WTC11 (cell line): ENCODE results near the gene PRRG1. TPM values are rescaled to one million over a fixed set of nuclear protein-coding genes. Genes with fewer than 3 reads are reported as not detected.

Source experiments
- ATAC-seq: fragments of 200-7000 bp; cut with Tn5 transposase; 2 replicates; pipeline ENCODE4 v1.10.0; 2021; ENCODE audit warnings: mild to moderate bottlenecking, moderate library complexity
- CTCF ChIA-PET: fragments of 300-600 bp; sonication (Branson Sonifier 250); formaldehyde crosslinking; loops from one replicate; lab custom pipeline; 2021; ENCODE audit warnings: antibody characterized with exemption; lab: Charles Lee
- POLR2A ChIA-PET: fragments of 350-600 bp; sonication (Branson Sonifier 250); formaldehyde crosslinking; loops from one replicate; lab custom pipeline; 2021; ENCODE audit warnings: antibody characterized with exemption; lab: Charles Lee
- DNase-seq: peaks from one replicate; pipeline ENCODE4 v3.0.0; 2021; ENCODE audit warnings: low spot score
- H3K27ac Mint-ChIP-seq: 2 replicates; pipeline ENCODE4 v1.8.0; 2021; ENCODE audit warnings: mixed read lengths
- H3K27me3 Mint-ChIP-seq: 2 replicates; pipeline ENCODE4 v1.8.0; 2021; ENCODE audit warnings: low read depth, mild to moderate bottlenecking, moderate library complexity, mixed read lengths
- H3K36me3 Mint-ChIP-seq: 2 replicates; pipeline ENCODE4 v1.8.0; 2021; ENCODE audit warnings: mixed read lengths
- H3K4me1 Mint-ChIP-seq: 2 replicates; pipeline ENCODE4 v1.8.0; 2022; ENCODE audit warnings: mixed read lengths
- H3K4me3 Mint-ChIP-seq: 2 replicates; pipeline ENCODE4 v1.8.0; 2021; ENCODE audit warnings: mild to moderate bottlenecking, moderate library complexity, mixed read lengths
- H3K9me3 Mint-ChIP-seq: 2 replicates; pipeline ENCODE4 v1.8.0; 2021; ENCODE audit warnings: mixed read lengths
- CBFB ChIP-seq: sonication (generic); formaldehyde crosslinking; IDR thresholded peaks from 2 replicates; pipeline ENCODE4 v1.8.1; 2022; ENCODE audit warnings: mild to moderate bottlenecking, low read depth, missing genetic modification reagents
- CREM ChIP-seq: sonication (generic); formaldehyde crosslinking; IDR thresholded peaks from 2 replicates; pipeline ENCODE4 v1.8.1; 2022; ENCODE audit warnings: mild to moderate bottlenecking, missing genetic modification reagents, moderate library complexity
- ETV6 ChIP-seq: sonication (generic); formaldehyde crosslinking; IDR thresholded peaks from 2 replicates; pipeline ENCODE4 v1.8.1; 2022; ENCODE audit warnings: mild to moderate bottlenecking, missing genetic modification reagents
- FOXJ3 ChIP-seq: sonication (generic); formaldehyde crosslinking; IDR thresholded peaks from 2 replicates; pipeline ENCODE4 v1.9.0; 2021; ENCODE audit warnings: missing genetic modification reagents, mild to moderate bottlenecking, borderline replicate concordance
- IRF2 ChIP-seq: sonication (generic); formaldehyde crosslinking; IDR thresholded peaks from 2 replicates; pipeline ENCODE4 v1.8.0; 2022; ENCODE audit warnings: low read depth, missing genetic modification reagents, borderline replicate concordance
- KAT7 ChIP-seq: sonication (generic); formaldehyde crosslinking; IDR thresholded peaks from 2 replicates; pipeline ENCODE4 v1.8.1; 2023; ENCODE audit warnings: missing genetic modification reagents, mild to moderate bottlenecking, borderline replicate concordance
- OVOL2 ChIP-seq: fragments of 250-450 bp; sonication (Bioruptor Pico); IDR thresholded peaks from 2 replicates; pipeline ENCODE4 v1.9.0; 2021; ENCODE audit warnings: mild to moderate bottlenecking, borderline replicate concordance
- TP53 ChIP-seq: sonication (generic); formaldehyde crosslinking; IDR thresholded peaks from 2 replicates; pipeline ENCODE4 v1.8.1; 2023; ENCODE audit warnings: mild to moderate bottlenecking, missing genetic modification reagents
- ZNF232 ChIP-seq: sonication (generic); formaldehyde crosslinking; IDR thresholded peaks from 2 replicates; pipeline ENCODE4 v1.8.0; 2022; ENCODE audit warnings: mild to moderate bottlenecking, missing genetic modification reagents
- ZNF263 ChIP-seq: sonication (generic); formaldehyde crosslinking; IDR thresholded peaks from 2 replicates; pipeline ENCODE4 v1.8.1; 2022; ENCODE audit warnings: low read depth, mild to moderate bottlenecking, moderate library complexity, missing genetic modification reagents
- ZNF317 ChIP-seq: sonication (generic); formaldehyde crosslinking; IDR thresholded peaks from 2 replicates; pipeline ENCODE4 v1.8.1; 2023; ENCODE audit warnings: low read depth, mild to moderate bottlenecking, moderate library complexity, missing genetic modification reagents, borderline replicate concordance
- ZNF671 ChIP-seq: fragments of 250-450 bp; sonication (Bioruptor Pico); IDR thresholded peaks from 2 replicates; pipeline ENCODE4 v1.8.0; 2021; ENCODE audit warnings: mild to moderate bottlenecking
- total RNA-seq: library from RNA; stranded (reverse); gene quantifications from 3 replicates; pipeline ENCODE4 v1.2.3, GENCODE V29; 2021
- TF ChIP-seq, protein P1 (sequence below): sonication (generic); formaldehyde crosslinking; IDR thresholded peaks from 2 replicates; pipeline ENCODE4 v1.8.1; 2023; ENCODE audit warnings: mild to moderate bottlenecking, missing genetic modification reagents, moderate library complexity
- TF ChIP-seq, protein P2 (sequence below): fragments of 250-450 bp; sonication (Bioruptor Pico); IDR thresholded peaks from 2 replicates; pipeline ENCODE4 v1.9.0; 2021; ENCODE audit warnings: mild to moderate bottlenecking
- TF ChIP-seq, protein P3 (sequence below): sonication (generic); formaldehyde crosslinking; IDR thresholded peaks from 2 replicates; pipeline ENCODE4 v1.8.1; 2022; ENCODE audit warnings: low read depth, mild to moderate bottlenecking, moderate library complexity, missing genetic modification reagents, borderline replicate concordance
- TF ChIP-seq, protein P4 (sequence below): fragments of 250-450 bp; sonication (Bioruptor Pico); IDR thresholded peaks from 2 replicates; pipeline ENCODE4 v1.9.0; 2021; ENCODE audit warnings: mild to moderate bottlenecking, borderline replicate concordance
- TF ChIP-seq, protein P5 (sequence below): fragments of 200-600 bp; IDR thresholded peaks from 2 replicates; pipeline ENCODE4 v1.8.0; 2022; ENCODE audit warnings: antibody characterized with exemption
- TF ChIP-seq, protein P6 (sequence below): fragments of 250-450 bp; sonication (Bioruptor Pico); IDR thresholded peaks from 2 replicates; pipeline ENCODE4 v1.9.0; 2021; ENCODE audit warnings: moderate library complexity, mild to moderate bottlenecking, inconsistent platforms, borderline replicate concordance
- TF ChIP-seq, protein P7 (sequence below): sonication (generic); formaldehyde crosslinking; IDR thresholded peaks from 2 replicates; pipeline ENCODE4 v1.8.0; 2023; ENCODE audit warnings: missing genetic modification reagents
- TF ChIP-seq, protein P8 (sequence below): sonication (generic); formaldehyde crosslinking; IDR thresholded peaks from 2 replicates; pipeline ENCODE4 v1.8.0; 2023; ENCODE audit warnings: mild to moderate bottlenecking, missing genetic modification reagents

Gene PRRG1
- total RNA-seq, 1 experiment from 2014 or later = 8.1 TPM

DNA sequence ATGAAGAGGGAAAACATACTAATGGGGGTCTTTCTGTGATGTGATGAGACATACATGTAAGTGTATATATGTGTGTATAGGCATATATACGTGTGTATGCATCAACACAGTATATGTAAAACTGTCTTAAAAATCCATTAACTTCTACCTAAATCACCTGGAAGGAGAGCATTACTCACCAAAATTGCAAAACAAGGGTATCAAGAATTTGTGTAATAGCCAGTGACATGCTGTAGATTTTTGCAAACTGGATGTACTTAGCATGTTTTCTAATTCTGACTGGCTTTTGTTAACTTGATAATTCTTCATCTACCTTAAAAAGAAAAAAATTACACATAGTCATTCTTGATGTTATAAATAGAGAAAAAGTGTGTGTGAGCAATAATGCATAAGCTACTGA is 104.7 kb downstream of the PRRG1 start:
- Mint-ChIP-seq H3K4me3 (no peak overlapping the region), H3K27me3 (no peaks in the 10 kb centered on the region), H3K27ac (no peak overlapping the region), H3K9me3 (peaks cover 4% of the 10 kb centered on the region; the same call in 1 of the 2 replicates), H3K36me3 (peaks cover 5% of the 10 kb centered on the region), H3K4me1 (peaks cover 33% of the 10 kb centered on the region)
- ATAC-seq = no peak
- POLR2A ChIA-PET = no interaction called here
- TF ChIP-seq OVOL2 (CRISPR knock-in tag) (no peak), ZNF671 (CRISPR knock-in tag) (no peak), TP53 (CRISPR knock-in tag) (no peak), CREM (CRISPR knock-in tag) (no peak), ZNF232 (CRISPR knock-in tag) (no peak), IRF2 (CRISPR knock-in tag) (no peak), ZNF317 (CRISPR knock-in tag) (no peak), CBFB (CRISPR knock-in tag) (no peak), KAT7 (CRISPR knock-in tag) (no peak), ZNF263 (no peak), ETV6 (no peak), FOXJ3 (CRISPR knock-in tag) (no peak)
- TF ChIP-seq, protein P1, sequence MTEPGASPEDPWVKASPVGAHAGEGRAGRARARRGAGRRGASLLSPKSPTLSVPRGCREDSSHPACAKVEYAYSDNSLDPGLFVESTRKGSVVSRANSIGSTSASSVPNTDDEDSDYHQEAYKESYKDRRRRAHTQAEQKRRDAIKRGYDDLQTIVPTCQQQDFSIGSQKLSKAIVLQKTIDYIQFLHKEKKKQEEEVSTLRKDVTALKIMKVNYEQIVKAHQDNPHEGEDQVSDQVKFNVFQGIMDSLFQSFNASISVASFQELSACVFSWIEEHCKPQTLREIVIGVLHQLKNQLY = no peak
- TF ChIP-seq, protein P2, sequence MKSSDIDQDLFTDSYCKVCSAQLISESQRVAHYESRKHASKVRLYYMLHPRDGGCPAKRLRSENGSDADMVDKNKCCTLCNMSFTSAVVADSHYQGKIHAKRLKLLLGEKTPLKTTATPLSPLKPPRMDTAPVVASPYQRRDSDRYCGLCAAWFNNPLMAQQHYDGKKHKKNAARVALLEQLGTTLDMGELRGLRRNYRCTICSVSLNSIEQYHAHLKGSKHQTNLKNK (CRISPR knock-in tag) = no peak
- TF ChIP-seq, protein P3, sequence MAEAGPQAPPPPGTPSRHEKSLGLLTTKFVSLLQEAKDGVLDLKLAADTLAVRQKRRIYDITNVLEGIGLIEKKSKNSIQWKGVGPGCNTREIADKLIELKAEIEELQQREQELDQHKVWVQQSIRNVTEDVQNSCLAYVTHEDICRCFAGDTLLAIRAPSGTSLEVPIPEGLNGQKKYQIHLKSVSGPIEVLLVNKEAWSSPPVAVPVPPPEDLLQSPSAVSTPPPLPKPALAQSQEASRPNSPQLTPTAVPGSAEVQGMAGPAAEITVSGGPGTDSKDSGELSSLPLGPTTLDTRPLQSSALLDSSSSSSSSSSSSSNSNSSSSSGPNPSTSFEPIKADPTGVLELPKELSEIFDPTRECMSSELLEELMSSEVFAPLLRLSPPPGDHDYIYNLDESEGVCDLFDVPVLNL (CRISPR knock-in tag) = no peak
- TF ChIP-seq, protein P4, sequence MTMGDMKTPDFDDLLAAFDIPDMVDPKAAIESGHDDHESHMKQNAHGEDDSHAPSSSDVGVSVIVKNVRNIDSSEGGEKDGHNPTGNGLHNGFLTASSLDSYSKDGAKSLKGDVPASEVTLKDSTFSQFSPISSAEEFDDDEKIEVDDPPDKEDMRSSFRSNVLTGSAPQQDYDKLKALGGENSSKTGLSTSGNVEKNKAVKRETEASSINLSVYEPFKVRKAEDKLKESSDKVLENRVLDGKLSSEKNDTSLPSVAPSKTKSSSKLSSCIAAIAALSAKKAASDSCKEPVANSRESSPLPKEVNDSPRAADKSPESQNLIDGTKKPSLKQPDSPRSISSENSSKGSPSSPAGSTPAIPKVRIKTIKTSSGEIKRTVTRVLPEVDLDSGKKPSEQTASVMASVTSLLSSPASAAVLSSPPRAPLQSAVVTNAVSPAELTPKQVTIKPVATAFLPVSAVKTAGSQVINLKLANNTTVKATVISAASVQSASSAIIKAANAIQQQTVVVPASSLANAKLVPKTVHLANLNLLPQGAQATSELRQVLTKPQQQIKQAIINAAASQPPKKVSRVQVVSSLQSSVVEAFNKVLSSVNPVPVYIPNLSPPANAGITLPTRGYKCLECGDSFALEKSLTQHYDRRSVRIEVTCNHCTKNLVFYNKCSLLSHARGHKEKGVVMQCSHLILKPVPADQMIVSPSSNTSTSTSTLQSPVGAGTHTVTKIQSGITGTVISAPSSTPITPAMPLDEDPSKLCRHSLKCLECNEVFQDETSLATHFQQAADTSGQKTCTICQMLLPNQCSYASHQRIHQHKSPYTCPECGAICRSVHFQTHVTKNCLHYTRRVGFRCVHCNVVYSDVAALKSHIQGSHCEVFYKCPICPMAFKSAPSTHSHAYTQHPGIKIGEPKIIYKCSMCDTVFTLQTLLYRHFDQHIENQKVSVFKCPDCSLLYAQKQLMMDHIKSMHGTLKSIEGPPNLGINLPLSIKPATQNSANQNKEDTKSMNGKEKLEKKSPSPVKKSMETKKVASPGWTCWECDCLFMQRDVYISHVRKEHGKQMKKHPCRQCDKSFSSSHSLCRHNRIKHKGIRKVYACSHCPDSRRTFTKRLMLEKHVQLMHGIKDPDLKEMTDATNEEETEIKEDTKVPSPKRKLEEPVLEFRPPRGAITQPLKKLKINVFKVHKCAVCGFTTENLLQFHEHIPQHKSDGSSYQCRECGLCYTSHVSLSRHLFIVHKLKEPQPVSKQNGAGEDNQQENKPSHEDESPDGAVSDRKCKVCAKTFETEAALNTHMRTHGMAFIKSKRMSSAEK = no peak
- TF ChIP-seq, protein P5, sequence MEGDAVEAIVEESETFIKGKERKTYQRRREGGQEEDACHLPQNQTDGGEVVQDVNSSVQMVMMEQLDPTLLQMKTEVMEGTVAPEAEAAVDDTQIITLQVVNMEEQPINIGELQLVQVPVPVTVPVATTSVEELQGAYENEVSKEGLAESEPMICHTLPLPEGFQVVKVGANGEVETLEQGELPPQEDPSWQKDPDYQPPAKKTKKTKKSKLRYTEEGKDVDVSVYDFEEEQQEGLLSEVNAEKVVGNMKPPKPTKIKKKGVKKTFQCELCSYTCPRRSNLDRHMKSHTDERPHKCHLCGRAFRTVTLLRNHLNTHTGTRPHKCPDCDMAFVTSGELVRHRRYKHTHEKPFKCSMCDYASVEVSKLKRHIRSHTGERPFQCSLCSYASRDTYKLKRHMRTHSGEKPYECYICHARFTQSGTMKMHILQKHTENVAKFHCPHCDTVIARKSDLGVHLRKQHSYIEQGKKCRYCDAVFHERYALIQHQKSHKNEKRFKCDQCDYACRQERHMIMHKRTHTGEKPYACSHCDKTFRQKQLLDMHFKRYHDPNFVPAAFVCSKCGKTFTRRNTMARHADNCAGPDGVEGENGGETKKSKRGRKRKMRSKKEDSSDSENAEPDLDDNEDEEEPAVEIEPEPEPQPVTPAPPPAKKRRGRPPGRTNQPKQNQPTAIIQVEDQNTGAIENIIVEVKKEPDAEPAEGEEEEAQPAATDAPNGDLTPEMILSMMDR = no peak
- TF ChIP-seq, protein P6, sequence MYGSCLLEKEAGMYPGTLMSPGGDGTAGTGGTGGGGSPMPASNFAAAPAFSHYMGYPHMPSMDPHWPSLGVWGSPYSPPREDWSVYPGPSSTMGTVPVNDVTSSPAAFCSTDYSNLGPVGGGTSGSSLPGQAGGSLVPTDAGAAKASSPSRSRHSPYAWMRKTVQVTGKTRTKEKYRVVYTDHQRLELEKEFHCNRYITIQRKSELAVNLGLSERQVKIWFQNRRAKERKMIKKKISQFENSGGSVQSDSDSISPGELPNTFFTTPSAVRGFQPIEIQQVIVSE (CRISPR knock-in tag) = no peak
- TF ChIP-seq, protein P7, sequence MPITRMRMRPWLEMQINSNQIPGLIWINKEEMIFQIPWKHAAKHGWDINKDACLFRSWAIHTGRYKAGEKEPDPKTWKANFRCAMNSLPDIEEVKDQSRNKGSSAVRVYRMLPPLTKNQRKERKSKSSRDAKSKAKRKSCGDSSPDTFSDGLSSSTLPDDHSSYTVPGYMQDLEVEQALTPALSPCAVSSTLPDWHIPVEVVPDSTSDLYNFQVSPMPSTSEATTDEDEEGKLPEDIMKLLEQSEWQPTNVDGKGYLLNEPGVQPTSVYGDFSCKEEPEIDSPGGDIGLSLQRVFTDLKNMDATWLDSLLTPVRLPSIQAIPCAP (CRISPR knock-in tag) = no peak
- TF ChIP-seq, protein P8, sequence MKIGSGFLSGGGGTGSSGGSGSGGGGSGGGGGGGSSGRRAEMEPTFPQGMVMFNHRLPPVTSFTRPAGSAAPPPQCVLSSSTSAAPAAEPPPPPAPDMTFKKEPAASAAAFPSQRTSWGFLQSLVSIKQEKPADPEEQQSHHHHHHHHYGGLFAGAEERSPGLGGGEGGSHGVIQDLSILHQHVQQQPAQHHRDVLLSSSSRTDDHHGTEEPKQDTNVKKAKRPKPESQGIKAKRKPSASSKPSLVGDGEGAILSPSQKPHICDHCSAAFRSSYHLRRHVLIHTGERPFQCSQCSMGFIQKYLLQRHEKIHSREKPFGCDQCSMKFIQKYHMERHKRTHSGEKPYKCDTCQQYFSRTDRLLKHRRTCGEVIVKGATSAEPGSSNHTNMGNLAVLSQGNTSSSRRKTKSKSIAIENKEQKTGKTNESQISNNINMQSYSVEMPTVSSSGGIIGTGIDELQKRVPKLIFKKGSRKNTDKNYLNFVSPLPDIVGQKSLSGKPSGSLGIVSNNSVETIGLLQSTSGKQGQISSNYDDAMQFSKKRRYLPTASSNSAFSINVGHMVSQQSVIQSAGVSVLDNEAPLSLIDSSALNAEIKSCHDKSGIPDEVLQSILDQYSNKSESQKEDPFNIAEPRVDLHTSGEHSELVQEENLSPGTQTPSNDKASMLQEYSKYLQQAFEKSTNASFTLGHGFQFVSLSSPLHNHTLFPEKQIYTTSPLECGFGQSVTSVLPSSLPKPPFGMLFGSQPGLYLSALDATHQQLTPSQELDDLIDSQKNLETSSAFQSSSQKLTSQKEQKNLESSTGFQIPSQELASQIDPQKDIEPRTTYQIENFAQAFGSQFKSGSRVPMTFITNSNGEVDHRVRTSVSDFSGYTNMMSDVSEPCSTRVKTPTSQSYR (CRISPR knock-in tag) = no peak
- CTCF ChIA-PET = no interaction called here
- DNase-seq = no peak
